Lower leg skin (tissue), 4 donors: Measurements from ENCODE around the gene PPP1R7. TPM values are rescaled to one million over a fixed set of nuclear protein-coding genes. Genes with fewer than 3 reads are reported as not detected.

Experiments
- DNase-seq, 2 donors: peaks; one replicate each; pipeline ENCODE4 v3.0.0-alpha.2; 2019; ENCODE audit warnings: low spot score in 2 of 2
- H3K4me3 ChIP-seq: fragments of 200-600 bp; sonication (generic); 2 replicates; pipeline ENCODE4 v1.5.1; 2017; ENCODE audit warnings: mild to moderate bottlenecking, low read depth; ENCODE audit not compliant: poor library complexity, severe bottlenecking
- CTCF ChIP-seq, 3 donors: fragments of 450-650 bp; IDR thresholded peaks; one replicate each; pipeline ENCODE4 v1.5.1; 2016; ENCODE audit warnings: antibody characterized with exemption in 3 of 3, mild to moderate bottlenecking in 3 of 3, moderate library complexity in 2 of 3
- POLR2A ChIP-seq, 2 donors: fragments of 450-650 bp; IDR thresholded peaks; one replicate each; pipeline ENCODE4 v1.6.1; 2016 to 2017; ENCODE audit warnings: antibody characterized with exemption in 2 of 2, mild to moderate bottlenecking in 1 of 2, moderate library complexity in 1 of 2
- WGBS, 2 donors: methylation state at CpG; one replicate each; pipeline ENCODE4 v1.1.5; 2018; 5-methylcytosine and 5-hydroxymethylcytosine counted together
- intact Hi-C: fragments of 100-400 bp; cut with DNase I; formaldehyde crosslinking; loops from one replicate; pipeline ENCODE4 v1.15.0; 2023; ENCODE audit warnings: low total_unique reads
- total RNA-seq, 4 donors: library from RNA; depleted of rRNA; stranded (reverse); fragments of >200 nt; gene quantifications; one replicate each; pipeline ENCODE4 v1.1.0, GENCODE V29; 2016

Gene PPP1R7
- total RNA-seq, 4 donors from 2014 or later = 36.8 to 68.7 (median 56.4) TPM

DNA sequence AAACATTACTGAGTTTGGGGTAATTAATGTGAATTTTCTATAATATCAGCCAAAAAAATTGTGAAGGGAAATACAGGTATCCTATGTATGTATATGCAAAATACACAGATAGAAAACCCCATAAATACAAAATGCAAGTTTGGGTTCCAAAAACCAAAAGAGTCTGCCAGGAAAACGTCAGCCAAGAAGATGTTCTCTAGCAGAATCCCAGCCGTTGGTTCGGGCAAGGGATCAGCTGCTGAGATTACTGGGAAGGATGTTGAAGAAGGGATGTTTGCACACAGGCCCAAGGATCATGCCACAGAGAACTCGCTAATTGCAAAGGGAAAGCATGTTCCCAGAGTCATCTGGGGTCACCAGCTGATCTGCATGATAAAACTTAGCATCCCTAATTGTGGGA lies 28.7 kb downstream of the PPP1R7 start:
- TF ChIP-seq POLR2A (IDR thresholded peaks at IDR 0.05) = no peak
- no peak for TF ChIP-seq CTCF (IDR thresholded peaks at IDR 0.05)
- no peak for DNase-seq
- WGBS, 2 donors = 74% methylated on average over 4 of the region's 4 CpGs
- H3K4me3 ChIP-seq = no peak overlapping the region
- intact Hi-C loops = no loop called here

DNA sequence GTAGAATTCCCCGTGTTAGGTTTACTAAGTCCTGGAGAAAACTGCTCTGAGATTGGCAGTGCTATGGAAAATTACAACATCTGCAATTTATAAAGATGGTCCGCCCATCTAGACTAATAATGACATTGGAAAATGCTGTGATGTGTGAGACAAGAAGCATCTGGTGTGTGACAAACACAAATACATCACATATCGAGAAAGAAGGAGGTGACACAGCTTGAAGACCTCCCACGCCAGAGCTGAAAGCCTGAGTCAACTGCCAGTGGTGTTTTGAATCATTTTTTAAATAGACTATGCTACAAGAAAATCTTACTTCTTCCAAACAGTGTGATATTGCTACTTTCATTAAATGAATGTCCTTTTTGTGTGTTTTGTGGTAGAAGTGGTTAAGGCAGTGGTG lies 29.6 kb downstream of the PPP1R7 start:
- no peak overlapping the region for H3K4me3 ChIP-seq
- DNase-seq = no peak
- 54 to 74% methylated on average over 4 of the region's 4 CpGs for WGBS, 2 donors
- intact Hi-C loops = no loop called here
- TF ChIP-seq POLR2A (IDR thresholded peaks at IDR 0.05) (no peak), CTCF (IDR thresholded peaks at IDR 0.05) (no peak)

DNA sequence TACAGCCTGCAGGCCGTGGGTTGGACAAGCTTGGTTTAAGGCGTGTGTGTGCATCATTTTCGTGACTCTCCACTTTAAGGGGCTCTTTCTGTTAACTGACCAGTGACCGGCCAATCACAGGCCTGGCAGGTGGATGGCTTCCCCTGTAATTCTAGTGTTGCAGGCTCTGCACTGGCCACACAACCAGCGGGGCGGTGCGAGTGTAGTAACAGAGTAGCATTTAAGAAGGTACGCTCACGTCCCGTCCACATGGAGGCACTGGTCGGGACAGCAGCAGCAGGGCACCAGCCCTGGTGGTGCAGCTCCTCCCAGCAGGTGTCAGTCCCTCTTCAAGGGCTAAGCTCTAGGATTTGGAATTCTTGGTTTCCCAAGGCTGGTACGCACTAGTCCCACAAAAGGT lies 30.2 kb downstream of the PPP1R7 start:
- H3K4me3 ChIP-seq = no peak overlapping the region
- no peak for DNase-seq
- intact Hi-C loops = no loop called here
- 88 to 93% methylated on average over 12 of the region's 12 CpGs for WGBS, 2 donors
- TF ChIP-seq CTCF (IDR thresholded peaks at IDR 0.05) (no peak), POLR2A (IDR thresholded peaks at IDR 0.05) (no peak)

DNA sequence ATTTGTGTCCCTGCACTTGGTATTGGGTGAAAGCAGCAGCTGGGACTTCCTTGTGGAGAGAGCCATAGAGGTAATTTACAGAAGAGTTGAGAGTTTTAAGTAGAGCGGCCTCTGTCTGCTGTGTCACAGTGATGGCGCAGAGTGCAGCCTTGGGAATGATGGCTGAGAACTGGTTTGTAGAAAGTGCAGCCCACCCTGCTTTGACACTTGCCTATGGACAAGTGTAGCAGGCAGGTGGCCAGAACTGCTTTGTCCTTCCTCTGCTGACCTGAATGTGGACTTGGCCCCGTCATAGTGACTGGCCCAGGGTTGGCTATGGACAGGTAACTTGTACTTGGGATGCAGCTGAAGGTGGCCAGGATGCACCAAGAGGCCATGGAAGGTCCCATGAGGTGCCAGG lies 31.9 kb downstream of the PPP1R7 start:
- TF ChIP-seq POLR2A (IDR thresholded peaks at IDR 0.05) = no peak
- no peak for TF ChIP-seq CTCF (IDR thresholded peaks at IDR 0.05)
- intact Hi-C loops = no loop called here
- peak in 1 of 2 donors; percentile 56 for DNase-seq
- 91 to 100% methylated on average over 3 of the region's 3 CpGs for WGBS, 2 donors
- H3K4me3 ChIP-seq = no peak overlapping the region

GRCh38 chr2:241182531-241183133 lies 32.4 kb downstream of the PPP1R7 start:
- TF ChIP-seq POLR2A (IDR thresholded peaks at IDR 0.05) (no peak), CTCF (IDR thresholded peaks at IDR 0.05) (no peak)
- intact Hi-C loops = no loop called here
- H3K4me3 ChIP-seq = no peak overlapping the region
- DNase-seq = no peak
- whole genome bisulfite sequencing, 2 donors = 95 to 96% methylated on average over 28 of the region's 28 CpGs

DNA sequence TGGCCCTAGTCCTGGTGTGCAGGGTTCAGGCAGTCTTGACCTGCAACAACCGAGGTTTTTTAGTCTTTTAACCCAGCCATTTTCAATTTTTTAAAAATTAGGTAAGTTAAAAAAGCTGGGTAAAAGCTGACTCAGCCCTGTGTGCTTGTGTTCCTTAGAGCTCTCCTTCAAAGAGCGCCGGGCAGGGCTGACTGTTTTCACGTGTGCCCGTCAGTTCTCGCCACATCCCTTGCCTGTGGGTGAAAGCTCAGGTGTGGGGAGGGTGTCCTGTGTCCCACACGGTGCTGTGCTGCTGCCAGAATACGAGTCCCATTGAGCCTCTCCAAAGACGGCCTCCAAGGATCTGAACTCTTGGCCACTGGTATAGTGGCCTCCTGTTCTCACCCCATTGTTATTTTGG lies 33.0 kb downstream of the PPP1R7 start:
- H3K4me3 ChIP-seq = no peak overlapping the region
- DNase-seq = no peak
- intact Hi-C loops = no loop called here
- TF ChIP-seq CTCF (IDR thresholded peaks at IDR 0.05) (no peak), POLR2A (IDR thresholded peaks at IDR 0.05) (no peak)
- 81 to 88% methylated on average over 9 of the region's 9 CpGs for WGBS, 2 donors
